Liver (tissue), 9 donors: ENCODE data around the gene SLC35E3. TPM values are rescaled to one million over a fixed set of nuclear protein-coding genes. Genes with fewer than 3 reads are reported as not detected.
A peak's percentile ranks its signal among the peaks of the same experiment; 100 is the strongest.

Source experiments
- DNase-seq: peaks from one replicate; pipeline ENCODE4 v3.0.0-alpha.2; 2017; ENCODE audit warnings: low spot score
- H3K27ac ChIP-seq, 2 donors: one replicate each; pipeline ENCODE4 v1.7.0; 2013; ENCODE audit warnings: inconsistent platforms in 2 of 2, low read length in 2 of 2, control low read depth in 1 of 2, low read depth in 1 of 2, mild to moderate bottlenecking in 1 of 2
- H3K27me3 ChIP-seq, 4 donors: one replicate each; pipeline versions ENCODE4 v1.6.1 to v1.7.0; 2013; ENCODE audit warnings: low read length in 3 of 4, inconsistent platforms in 1 of 4, mild to moderate bottlenecking in 1 of 4, moderate library complexity in 1 of 4; ENCODE audit not compliant: control insufficient read depth in 4 of 4, insufficient read depth in 4 of 4
- H3K36me3 ChIP-seq, 4 donors: one replicate each; pipeline versions ENCODE4 v1.6.1 to v1.7.0; 2013; ENCODE audit warnings: low read length in 3 of 4, mild to moderate bottlenecking in 3 of 4, low read depth in 1 of 4, moderate library complexity in 1 of 4; ENCODE audit not compliant: control insufficient read depth in 4 of 4, insufficient read depth in 3 of 4
- H3K4me1 ChIP-seq, 4 donors: one replicate each; pipeline versions ENCODE4 v1.6.1 to v1.7.0; 2013; ENCODE audit warnings: low read length in 3 of 4, mild to moderate bottlenecking in 3 of 4, moderate library complexity in 1 of 4; ENCODE audit not compliant: control insufficient read depth in 4 of 4, insufficient read depth in 4 of 4
- H3K4me3 ChIP-seq, 3 donors: one replicate each; pipeline versions ENCODE4 v1.6.1 to v1.7.0; 2013; ENCODE audit warnings: low read length in 3 of 3, control low read depth in 1 of 3, low read depth in 1 of 3, mild to moderate bottlenecking in 1 of 3
- H3K9ac ChIP-seq, 2 donors: one replicate each; pipeline ENCODE4 v1.7.0; 2013; ENCODE audit warnings: low read length in 2 of 2, mild to moderate bottlenecking in 2 of 2, moderate library complexity in 2 of 2, control low read depth in 1 of 2, low read depth in 1 of 2
- H3K9me3 ChIP-seq, 4 donors: one replicate each; pipeline versions ENCODE4 v1.6.1 to v1.7.0; 2013; ENCODE audit warnings: low read length in 3 of 4; ENCODE audit not compliant: control insufficient read depth in 4 of 4
- EGR1 ChIP-seq, 2 donors: IDR thresholded peaks; 2 replicates each; pipeline ENCODE4 v1.6.1; 2016 to 2018; ENCODE audit warnings: antibody characterized with exemption in 2 of 2, low read depth in 2 of 2
- FOXA2 ChIP-seq: IDR thresholded peaks from 2 replicates; pipeline ENCODE4 v1.6.1; 2016; ENCODE audit warnings: antibody characterized with exemption
- GABPA ChIP-seq, 2 donors: IDR thresholded peaks in 1 of 2; conservative IDR thresholded peaks in 1 of 2; 2 replicates each; pipeline ENCODE4 v1.6.1; 2016; ENCODE audit warnings: antibody characterized with exemption in 2 of 2, mild to moderate bottlenecking in 1 of 2, moderate library complexity in 1 of 2
- HNF4A ChIP-seq, 2 donors: conservative IDR thresholded peaks; 2 replicates each; pipeline ENCODE4 v1.6.1; 2016; ENCODE audit warnings: antibody characterized with exemption in 2 of 2, mild to moderate bottlenecking in 2 of 2
- HNF4G ChIP-seq: IDR thresholded peaks from 2 replicates; pipeline ENCODE4 v1.6.1; 2016; ENCODE audit warnings: antibody characterized with exemption
- JUND ChIP-seq, 2 donors: IDR thresholded peaks; 2 replicates each; pipeline ENCODE4 v1.6.1; 2016; ENCODE audit warnings: antibody characterized with exemption in 2 of 2
- NR2F2 ChIP-seq: IDR thresholded peaks from 2 replicates; pipeline ENCODE4 v1.6.1; 2016; ENCODE audit warnings: antibody characterized with exemption
- RAD21 ChIP-seq, 2 donors: IDR thresholded peaks; 2 replicates each; pipeline ENCODE4 v1.6.1; 2016; ENCODE audit warnings: antibody characterized with exemption in 2 of 2, mild to moderate bottlenecking in 2 of 2
- REST ChIP-seq: IDR thresholded peaks from 2 replicates; pipeline ENCODE4 v1.6.1; 2016; ENCODE audit warnings: antibody characterized with exemption, mild to moderate bottlenecking
- RXRA ChIP-seq, 2 donors: IDR thresholded peaks; 2 replicates each; pipeline ENCODE4 v1.6.1; 2017 to 2018; ENCODE audit warnings: antibody characterized with exemption in 2 of 2, mild to moderate bottlenecking in 1 of 2
- SP1 ChIP-seq: IDR thresholded peaks from 2 replicates; pipeline ENCODE4 v1.6.1; 2018; ENCODE audit warnings: antibody characterized with exemption, mild to moderate bottlenecking
- TAF1 ChIP-seq: conservative IDR thresholded peaks from 2 replicates; pipeline ENCODE4 v1.6.1; 2016; ENCODE audit warnings: antibody characterized with exemption, mild to moderate bottlenecking
- WGBS: extraction: QIAGEN DNeasy Blood & Tissue Kit; methylation state at CpG from one replicate; pipeline ENCODE4 v1.1.7; 2013; 5-methylcytosine and 5-hydroxymethylcytosine counted together
- polyA plus RNA-seq, 2 donors: library from polyadenylated mRNA; stranded (reverse) in 1 of 2; unstranded in 1 of 2; fragments of 200-250 nt in 1 of 2; fragments of >200 nt in 1 of 2; fragmentation: Nextera tagmentation in 1 of 2; extraction: Ambion mirVana in 1 of 2; gene quantifications; one replicate each; pipeline versions ENCODE4 v1.2.1 to v1.2.3, GENCODE V29; 2013 to 2015
- total RNA-seq, 2 donors: library from RNA; depleted of rRNA; stranded (reverse); fragments of >200 nt; gene quantifications; one replicate each; pipeline ENCODE4 v1.2.3, GENCODE V29; 2014
- TF ChIP-seq, protein P1 (sequence below): fragments of 150-350 bp; IDR thresholded peaks from 2 replicates; pipeline ENCODE4 v1.5.1; 2017; ENCODE audit warnings: improper control_type of control experiment, low read depth, low read length; ENCODE audit not compliant: missing input control
- TF ChIP-seq, protein P2 (sequence below): IDR thresholded peaks from 2 replicates; pipeline ENCODE4 v1.6.1; 2016; ENCODE audit warnings: antibody characterized with exemption
- TF ChIP-seq, protein P3 (sequence below): IDR thresholded peaks from 2 replicates; pipeline ENCODE4 v1.6.1; 2016; ENCODE audit warnings: antibody characterized with exemption
- donor health status: healthy.
- donor health status: healthy.
- donor health status: healthy.
- donor health status: healthy.
- donor health status: healthy.

Gene SLC35E3
- total and polyA plus RNA-seq, 4 donors, result 2.1 to 6.0 (median 4.6) TPM

GRCh38 chr12:68807576-68808387 is 61.8 kb downstream of the SLC35E3 start, which contains the start of gene MDM2 (continued):
- TF ChIP-seq, protein P1, sequence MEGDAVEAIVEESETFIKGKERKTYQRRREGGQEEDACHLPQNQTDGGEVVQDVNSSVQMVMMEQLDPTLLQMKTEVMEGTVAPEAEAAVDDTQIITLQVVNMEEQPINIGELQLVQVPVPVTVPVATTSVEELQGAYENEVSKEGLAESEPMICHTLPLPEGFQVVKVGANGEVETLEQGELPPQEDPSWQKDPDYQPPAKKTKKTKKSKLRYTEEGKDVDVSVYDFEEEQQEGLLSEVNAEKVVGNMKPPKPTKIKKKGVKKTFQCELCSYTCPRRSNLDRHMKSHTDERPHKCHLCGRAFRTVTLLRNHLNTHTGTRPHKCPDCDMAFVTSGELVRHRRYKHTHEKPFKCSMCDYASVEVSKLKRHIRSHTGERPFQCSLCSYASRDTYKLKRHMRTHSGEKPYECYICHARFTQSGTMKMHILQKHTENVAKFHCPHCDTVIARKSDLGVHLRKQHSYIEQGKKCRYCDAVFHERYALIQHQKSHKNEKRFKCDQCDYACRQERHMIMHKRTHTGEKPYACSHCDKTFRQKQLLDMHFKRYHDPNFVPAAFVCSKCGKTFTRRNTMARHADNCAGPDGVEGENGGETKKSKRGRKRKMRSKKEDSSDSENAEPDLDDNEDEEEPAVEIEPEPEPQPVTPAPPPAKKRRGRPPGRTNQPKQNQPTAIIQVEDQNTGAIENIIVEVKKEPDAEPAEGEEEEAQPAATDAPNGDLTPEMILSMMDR, result peak; percentile 72

- Histone ChIP-seq H3K9ac (peak overlapping the region; percentile 98 to 99), H3K4me3 (peak overlapping the region; percentile 93 to 97 (median 95)), H3K9me3 (no peaks in the 10 kb centered on the region), H3K27ac (peak overlapping the region; percentile 100), H3K4me1 (peaks cover 0 to 21% (median 8%) of the 10 kb centered on the region in 4 donors), H3K27me3 (no peaks in the 10 kb centered on the region), H3K36me3 (peaks cover 2 to 12% (median 10%) of the 10 kb centered on the region in 4 donors)
- peak; percentile 82 for DNase-seq
- TF ChIP-seq FOXA2 (peak; percentile 15), SP1 (no peak), HNF4A (conservative IDR thresholded peaks at IDR 0.05) (peak; percentile 22 to 34), HNF4G (no peak), EGR1 (IDR thresholded peaks at IDR 0.05; ENCODE audit: low read depth in 2 of 2) (peak in 1 of 2 donors; percentile 27), REST (peak; percentile 64), GABPA (IDR thresholded peaks at IDR 0.05 in 1 of 2, conservative IDR thresholded peaks at IDR 0.05 in 1 of 2) (no peak), RXRA (IDR thresholded peaks at IDR 0.05) (peak; percentile 55 to 61), TAF1 (peak; percentile 95), RAD21 (IDR thresholded peaks at IDR 0.05) (peak; percentile 29 to 40), NR2F2 (peak; percentile 32), JUND (IDR thresholded peaks at IDR 0.05) (peak; percentile 93 to 96)
- TF ChIP-seq, protein P2, sequence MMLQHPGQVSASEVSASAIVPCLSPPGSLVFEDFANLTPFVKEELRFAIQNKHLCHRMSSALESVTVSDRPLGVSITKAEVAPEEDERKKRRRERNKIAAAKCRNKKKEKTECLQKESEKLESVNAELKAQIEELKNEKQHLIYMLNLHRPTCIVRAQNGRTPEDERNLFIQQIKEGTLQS, result peak; percentile 77
- TF ChIP-seq, protein P3, sequence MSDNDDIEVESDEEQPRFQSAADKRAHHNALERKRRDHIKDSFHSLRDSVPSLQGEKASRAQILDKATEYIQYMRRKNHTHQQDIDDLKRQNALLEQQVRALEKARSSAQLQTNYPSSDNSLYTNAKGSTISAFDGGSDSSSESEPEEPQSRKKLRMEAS, result no peak
- under 1% methylated on average over 61 of the region's 61 CpGs for WGBS
Observed at GRCh38 chr12:68808388-68809189, 62.6 kb downstream of the SLC35E3 start.
